Measurements from ENCODE around the gene FGF14. TPM values are rescaled to one million over a fixed set of nuclear protein-coding genes. Genes with fewer than 3 reads are reported as not detected.

The FGF14 gene
- 0.73 and 0.84 TPM in 2 replicates for total RNA-seq
- polyA plus RNA-seq, result 0.96 TPM in 1 of 2 replicates, not detected in the other

DNA sequence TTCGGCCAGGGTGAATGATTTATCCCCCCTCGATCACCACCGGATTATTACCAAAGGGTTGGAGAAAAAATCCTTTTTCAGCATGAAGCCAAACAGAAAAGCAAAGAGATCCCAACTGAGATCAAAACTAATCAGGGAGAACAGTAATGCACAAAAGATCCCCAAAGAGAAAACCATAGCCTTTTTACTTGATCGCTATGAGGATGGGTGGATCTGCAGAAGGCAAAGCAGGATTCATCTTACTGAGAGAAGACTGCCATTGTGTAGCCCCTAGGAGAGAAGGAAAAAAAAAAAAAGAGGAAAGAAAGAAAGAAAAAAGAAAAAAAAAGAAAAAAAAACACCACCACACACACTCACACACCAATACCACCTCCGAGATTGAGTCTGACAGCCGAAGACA, at the start of gene FGF14:
TSS of gene FGF14 (minus strand) at position 283 of the 400 bp plus-strand sequence.
- H3K27me3 ChIP-seq, result peaks cover 72% of the 10 kb centered on the region
- H4K20me1 ChIP-seq (ENCODE audit: insufficient read depth, poor library complexity, severe bottlenecking), result no peaks in the 10 kb centered on the region
- 26% methylated on average over 6 of the region's 6 CpGs for WGBS (ENCODE audit: low lambda C conversion rate, missing lambda C conversion rate)
- DNase-seq (ENCODE audit: low spot score), result no peak
- H2AFZ ChIP-seq, result peak within 1 kb of the TSS; percentile 15
- peaks cover 8% of the 10 kb centered on the region for H3K4me1 ChIP-seq (ENCODE audit: insufficient read depth)
- peak within 1 kb of the TSS; percentile 81 for H3K4me2 ChIP-seq
- H3K36me3 ChIP-seq (replicated peaks; ENCODE audit: insufficient read depth, low read depth), result no peaks in the 10 kb centered on the region
- H3K4me3 ChIP-seq, result no peak within 1 kb of the TSS
- no peaks in the 10 kb centered on the region for H3K79me2 ChIP-seq
- no peaks in the 10 kb centered on the region for H3K9me2 ChIP-seq (replicated peaks; ENCODE audit: insufficient read depth)
- TF ChIP-seq EZH2 (IDR thresholded peaks at IDR 0.05; ENCODE audit: borderline replicate concordance) (no peak), EZH2phosphoT487 (IDR thresholded peaks at IDR 0.05; ENCODE audit: low read depth, severe bottlenecking, unreplicated experiment) (no peak)
- TF ChIP-seq, protein P1, sequence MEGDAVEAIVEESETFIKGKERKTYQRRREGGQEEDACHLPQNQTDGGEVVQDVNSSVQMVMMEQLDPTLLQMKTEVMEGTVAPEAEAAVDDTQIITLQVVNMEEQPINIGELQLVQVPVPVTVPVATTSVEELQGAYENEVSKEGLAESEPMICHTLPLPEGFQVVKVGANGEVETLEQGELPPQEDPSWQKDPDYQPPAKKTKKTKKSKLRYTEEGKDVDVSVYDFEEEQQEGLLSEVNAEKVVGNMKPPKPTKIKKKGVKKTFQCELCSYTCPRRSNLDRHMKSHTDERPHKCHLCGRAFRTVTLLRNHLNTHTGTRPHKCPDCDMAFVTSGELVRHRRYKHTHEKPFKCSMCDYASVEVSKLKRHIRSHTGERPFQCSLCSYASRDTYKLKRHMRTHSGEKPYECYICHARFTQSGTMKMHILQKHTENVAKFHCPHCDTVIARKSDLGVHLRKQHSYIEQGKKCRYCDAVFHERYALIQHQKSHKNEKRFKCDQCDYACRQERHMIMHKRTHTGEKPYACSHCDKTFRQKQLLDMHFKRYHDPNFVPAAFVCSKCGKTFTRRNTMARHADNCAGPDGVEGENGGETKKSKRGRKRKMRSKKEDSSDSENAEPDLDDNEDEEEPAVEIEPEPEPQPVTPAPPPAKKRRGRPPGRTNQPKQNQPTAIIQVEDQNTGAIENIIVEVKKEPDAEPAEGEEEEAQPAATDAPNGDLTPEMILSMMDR (IDR thresholded peaks at IDR 0.05; ENCODE audit: poor library complexity), result no peak
- H3K9me3 ChIP-seq (ENCODE audit: low read depth), result no peaks in the 10 kb centered on the region
- H3K27ac ChIP-seq, result no peak within 1 kb of the TSS

DNA sequence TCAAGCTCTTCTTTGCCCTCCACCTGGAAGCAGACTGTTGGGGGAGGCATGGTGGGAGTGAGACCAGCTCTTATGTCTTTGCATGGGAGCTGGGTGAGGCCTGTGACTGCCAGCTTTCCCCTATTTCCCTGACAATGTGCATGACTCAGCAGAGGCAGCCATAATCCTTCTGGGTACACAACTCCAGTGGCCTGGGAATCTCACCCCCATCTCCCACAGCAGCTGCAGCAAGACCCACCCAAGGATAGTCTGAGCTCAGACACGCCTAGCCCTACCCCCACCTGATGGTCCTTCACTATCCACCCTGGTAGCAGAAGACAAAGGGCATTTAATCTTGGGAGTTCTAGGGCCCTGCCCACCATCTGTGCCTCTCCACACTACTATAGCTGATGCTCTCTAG, 41.4 kb upstream of the FGF14 start:
- H3K4me1 ChIP-seq (ENCODE audit: insufficient read depth), result no peaks in the 10 kb centered on the region
- H3K27me3 ChIP-seq, result no peaks in the 10 kb centered on the region
- H3K4me3 ChIP-seq, result no peak overlapping the region
- H3K79me2 ChIP-seq, result no peaks in the 10 kb centered on the region
- no peaks in the 10 kb centered on the region for H3K9me2 ChIP-seq (replicated peaks; ENCODE audit: insufficient read depth)
- no peak overlapping the region for H3K4me2 ChIP-seq
- H4K20me1 ChIP-seq (ENCODE audit: insufficient read depth, poor library complexity, severe bottlenecking), result no peaks in the 10 kb centered on the region
- DNase-seq (ENCODE audit: low spot score), result no peak
- no peaks in the 10 kb centered on the region for H3K36me3 ChIP-seq (replicated peaks; ENCODE audit: insufficient read depth, low read depth)
- H3K9me3 ChIP-seq (ENCODE audit: low read depth), result no peaks in the 10 kb centered on the region
- TF ChIP-seq EZH2 (IDR thresholded peaks at IDR 0.05; ENCODE audit: borderline replicate concordance) (no peak), EZH2phosphoT487 (IDR thresholded peaks at IDR 0.05; ENCODE audit: low read depth, severe bottlenecking, unreplicated experiment) (no peak)
- WGBS (ENCODE audit: low lambda C conversion rate, missing lambda C conversion rate), result 88% methylated on average over 1 of the region's 1 CpG
- no peak overlapping the region for H2AFZ ChIP-seq
- no peak overlapping the region for H3K27ac ChIP-seq

DNA sequence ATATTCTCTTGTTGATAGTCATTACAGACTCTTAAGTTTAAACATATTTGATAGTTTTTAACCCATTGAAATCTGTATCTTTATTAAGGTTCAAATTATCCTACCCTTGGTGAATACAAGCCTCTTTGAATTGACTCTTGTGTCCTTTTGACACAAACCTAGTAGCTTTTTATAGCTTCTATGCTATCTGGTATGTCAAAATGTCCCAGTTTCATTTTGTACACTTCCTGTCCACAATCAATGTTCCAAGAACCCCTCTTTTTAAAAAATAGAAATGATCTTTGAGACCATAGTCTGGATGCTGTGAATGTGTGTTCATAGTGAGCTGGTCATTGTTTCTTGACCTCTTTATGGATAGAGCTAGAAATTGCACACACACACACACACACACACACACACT, 39.2 kb upstream of the FGF14 start:
- Histone ChIP-seq H3K27me3 (no peaks in the 10 kb centered on the region), H3K36me3 (replicated peaks; ENCODE audit: insufficient read depth, low read depth) (no peaks in the 10 kb centered on the region), H3K9me3 (ENCODE audit: low read depth) (no peaks in the 10 kb centered on the region), H3K79me2 (no peaks in the 10 kb centered on the region), H3K4me1 (ENCODE audit: insufficient read depth) (no peaks in the 10 kb centered on the region), H3K27ac (no peak overlapping the region), H4K20me1 (ENCODE audit: insufficient read depth, poor library complexity, severe bottlenecking) (no peaks in the 10 kb centered on the region), H3K9me2 (replicated peaks; ENCODE audit: insufficient read depth) (no peaks in the 10 kb centered on the region), H3K4me3 (no peak overlapping the region), H2AFZ (no peak overlapping the region), H3K4me2 (no peak overlapping the region)
- no peak for DNase-seq (ENCODE audit: low spot score)
- TF ChIP-seq EZH2 (IDR thresholded peaks at IDR 0.05; ENCODE audit: borderline replicate concordance), result no peak
- no peak for TF ChIP-seq EZH2phosphoT487 (IDR thresholded peaks at IDR 0.05; ENCODE audit: low read depth, severe bottlenecking, unreplicated experiment)
- TF ChIP-seq, protein P1 (IDR thresholded peaks at IDR 0.05; ENCODE audit: poor library complexity), result no peak

DNA sequence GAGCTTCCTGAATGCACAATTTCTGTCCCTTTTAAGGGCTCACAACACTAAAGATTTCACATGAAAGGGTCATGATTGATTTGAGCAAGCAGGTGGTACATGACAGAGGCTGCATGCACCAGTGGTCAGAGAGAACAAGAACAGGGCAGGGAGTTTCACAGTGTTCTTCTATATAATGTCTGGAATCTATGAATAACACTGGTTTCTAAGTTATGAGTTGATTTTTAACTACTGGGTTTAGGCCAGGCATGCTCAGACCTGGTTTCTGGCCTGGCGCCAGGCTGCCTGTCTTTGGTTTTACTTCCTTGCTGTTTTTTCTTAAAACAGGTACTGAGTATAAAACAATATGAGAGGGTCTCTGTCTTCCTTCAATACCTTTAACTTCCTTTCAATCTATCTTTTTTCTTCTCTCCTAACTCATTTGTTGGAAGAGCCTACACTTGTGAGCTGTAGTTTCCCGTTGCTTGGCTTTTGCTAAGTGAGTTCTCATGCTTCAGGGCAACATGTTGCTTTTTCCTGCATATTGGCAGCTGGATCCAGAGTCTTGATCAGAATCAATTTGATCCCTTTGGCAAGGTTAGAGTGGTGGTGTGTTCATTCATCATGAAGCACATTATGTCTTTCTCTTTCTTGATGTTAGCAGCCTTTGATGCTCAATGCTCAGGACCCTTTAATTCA, 38.5 kb upstream of the FGF14 start:
- Histone ChIP-seq H4K20me1 (ENCODE audit: insufficient read depth, poor library complexity, severe bottlenecking) (no peaks in the 10 kb centered on the region), H3K79me2 (no peaks in the 10 kb centered on the region), H3K4me1 (ENCODE audit: insufficient read depth) (no peaks in the 10 kb centered on the region), H3K27me3 (no peaks in the 10 kb centered on the region), H3K4me3 (no peak overlapping the region), H2AFZ (no peak overlapping the region), H3K27ac (no peak overlapping the region), H3K9me3 (ENCODE audit: low read depth) (no peaks in the 10 kb centered on the region), H3K36me3 (replicated peaks; ENCODE audit: insufficient read depth, low read depth) (no peaks in the 10 kb centered on the region), H3K9me2 (replicated peaks; ENCODE audit: insufficient read depth) (no peaks in the 10 kb centered on the region), H3K4me2 (no peak overlapping the region)
- no peak for DNase-seq (ENCODE audit: low spot score)
- 83% methylated on average over 2 of the region's 2 CpGs for whole genome bisulfite sequencing (ENCODE audit: low lambda C conversion rate, missing lambda C conversion rate)
- TF ChIP-seq, protein P1 (IDR thresholded peaks at IDR 0.05; ENCODE audit: poor library complexity), result no peak
- TF ChIP-seq EZH2 (IDR thresholded peaks at IDR 0.05; ENCODE audit: borderline replicate concordance), result no peak
- TF ChIP-seq EZH2phosphoT487 (IDR thresholded peaks at IDR 0.05; ENCODE audit: low read depth, severe bottlenecking, unreplicated experiment), result no peak
